PC-3 (cell line): ENCODE measurements around the gene OOSP1. TPM values are rescaled to one million over a fixed set of nuclear protein-coding genes. Genes with fewer than 3 reads are reported as not detected.
"Not testable (repeated sequence)": the region's sequence is repeated elsewhere in the genome, so short reads cannot be mapped to it uniquely, and the experiment has no call there.

Experiments used
- ATAC-seq: fragments of 200-7000 bp; cut with Tn5 transposase; 2 replicates; pipeline ENCODE4 v1.9.1; 2020; ENCODE audit warnings: mild to moderate bottlenecking, moderate library complexity
- BruUV-seq: library from RNA; stranded (reverse); fragments of 400-500 nt; replicated peaks from 2 replicates; lab custom pipeline; 2021; lab: Mats Ljungman, UMichigan
- CTCF ChIA-PET: fragments of 300-600 bp; sonication (Branson Sonifier 250); formaldehyde crosslinking; loops from one replicate; lab custom pipeline; 2022; ENCODE audit warnings: antibody characterized with exemption; lab: Charles Lee
- POLR2A ChIA-PET: fragments of 300-600 bp; sonication (Branson Sonifier 250); formaldehyde crosslinking; loops from one replicate; lab custom pipeline; 2022; ENCODE audit warnings: antibody characterized with exemption; ENCODE audit not compliant: unreplicated experiment; lab: Charles Lee
- DNase-seq: peaks from one replicate; pipeline ENCODE4 v3.0.0-alpha.2; 2015
- H2AFZ ChIP-seq: fragments of 300-600 bp; sonication (generic); 2 replicates; pipeline ENCODE4 v1.6.0; 2016; ENCODE audit warnings: antibody characterized with exemption, low read length
- H3F3A ChIP-seq: fragments of 300-600 bp; sonication (generic); one replicate; pipeline ENCODE4 v1.6.0; 2017; ENCODE audit warnings: antibody characterized with exemption, low read length, control low read depth, mild to moderate bottlenecking; ENCODE audit not compliant: unreplicated experiment
- H3K27ac ChIP-seq: fragments of 300-600 bp; sonication (generic); 2 replicates; pipeline ENCODE4 v1.5.1; 2016; ENCODE audit warnings: mild to moderate bottlenecking, low read length
- H3K27me3 ChIP-seq: fragments of 300-600 bp; sonication (generic); 2 replicates; pipeline ENCODE4 v1.6.1; 2016; ENCODE audit warnings: low read length, mixed read lengths
- H3K36me3 ChIP-seq: fragments of 300-600 bp; sonication (generic); 2 replicates; pipeline ENCODE4 v1.6.1; 2016; ENCODE audit warnings: low read depth, mixed run types, low read length, mixed read lengths
- H3K4me1 ChIP-seq: fragments of 300-600 bp; sonication (generic); 2 replicates; pipeline ENCODE4 v1.5.1; 2016; ENCODE audit warnings: low read length; ENCODE audit not compliant: insufficient read depth
- H3K4me2 ChIP-seq: fragments of 300-600 bp; sonication (generic); 2 replicates; pipeline ENCODE4 v1.6.0; 2016; ENCODE audit warnings: low read length
- H3K4me3 ChIP-seq: fragments of 300-600 bp; sonication (generic); 2 replicates; pipeline ENCODE4 v1.5.1; 2016; ENCODE audit warnings: mild to moderate bottlenecking, low read length, mixed read lengths
- H3K79me2 ChIP-seq: fragments of 300-600 bp; sonication (generic); 2 replicates; pipeline ENCODE4 v1.6.1; 2017; ENCODE audit warnings: low read length, mixed read lengths
- H3K9ac ChIP-seq: fragments of 300-600 bp; sonication (generic); 2 replicates; pipeline ENCODE4 v1.6.0; 2016; ENCODE audit warnings: mild to moderate bottlenecking, low read length
- H3K9me2 ChIP-seq: fragments of 300-600 bp; sonication (generic); replicated peaks from 2 replicates; pipeline ENCODE4 v1.6.1; 2016; ENCODE audit warnings: mixed run types, low read length, mixed read lengths
- H3K9me3 ChIP-seq: fragments of 300-600 bp; sonication (generic); 2 replicates; pipeline ENCODE4 v1.6.1; 2016; ENCODE audit warnings: low read length, mixed read lengths
- H4K20me1 ChIP-seq: fragments of 300-600 bp; sonication (generic); 2 replicates; pipeline ENCODE4 v1.6.1; 2016; ENCODE audit warnings: low read length, mixed read lengths
- CTCF ChIP-seq: fragments of 300-600 bp; sonication (generic); conservative IDR thresholded peaks from 2 replicates; pipeline ENCODE4 v1.5.1; 2017; ENCODE audit warnings: antibody characterized with exemption, low read depth, mild to moderate bottlenecking, low read length
- EZH2 ChIP-seq: fragments of 300-600 bp; sonication (generic); IDR thresholded peaks from one replicate; pipeline ENCODE4 v1.6.1; 2017; ENCODE audit warnings: antibody characterized with exemption, mild to moderate bottlenecking, low read length; ENCODE audit not compliant: unreplicated experiment
- EZH2phosphoT487 ChIP-seq: fragments of 300-600 bp; sonication (generic); IDR thresholded peaks from 2 replicates; pipeline ENCODE4 v1.6.1; 2018; ENCODE audit warnings: mild to moderate bottlenecking, antibody characterized with exemption, low read length, borderline replicate concordance
- intact Hi-C: fragments of 100-400 bp; cut with micrococcal nuclease; formaldehyde crosslinking; loops from 2 replicates; pipeline ENCODE4 v1.9.0; 2023
- total RNA-seq: library from RNA; depleted of rRNA; stranded (reverse); fragments of >200 nt; gene quantifications from 2 replicates; pipeline ENCODE4 v1.2.3, GENCODE V29; 2014

Gene OOSP1
- total RNA-seq, 1 experiment from 2014 or later, result not detected

GRCh38 chr11:59968395-59968783 is 30.2 kb downstream of the OOSP1 start:
- H3K4me3 ChIP-seq, result no peak overlapping the region
- POLR2A ChIA-PET, result no interaction called here
- BruUV-seq, result no TSS peak

GRCh38 chr11:59973097-59973496 is 34.9 kb downstream of the OOSP1 start:
- intact Hi-C loops, result no loop called here
- no peaks in the 10 kb centered on the region for H4K20me1 ChIP-seq
- no peak overlapping the region for H3K4me2 ChIP-seq
- ATAC-seq (no peak), DNase-seq (no peak)
- no peak for TF ChIP-seq EZH2
- TF ChIP-seq EZH2phosphoT487, result no peak
- TF ChIP-seq CTCF, result no peak
- no peaks in the 10 kb centered on the region for H3K9me3 ChIP-seq
- no peaks in the 10 kb centered on the region for H3K79me2 ChIP-seq
- no peaks in the 10 kb centered on the region for H3F3A ChIP-seq
- BruUV-seq, result no TSS peak
- H3K9ac ChIP-seq, result no peak overlapping the region
- H3K27ac ChIP-seq, result no peak overlapping the region
- no peaks in the 10 kb centered on the region for H3K4me1 ChIP-seq
- H3K27me3 ChIP-seq, result no peaks in the 10 kb centered on the region
- no peaks in the 10 kb centered on the region for H3K9me2 ChIP-seq
- H3K36me3 ChIP-seq, result no peaks in the 10 kb centered on the region
- H3K4me3 ChIP-seq, result no peak overlapping the region
- H2AFZ ChIP-seq, result no peak overlapping the region
- CTCF ChIA-PET, result no interaction called here
- POLR2A ChIA-PET, result no interaction called here

More at GRCh38 chr11:59968395-59968783, 30.2 kb downstream of the OOSP1 start:
- Histone ChIP-seq H3K9me2 (no peaks in the 10 kb centered on the region), H3F3A (no peaks in the 10 kb centered on the region), H3K79me2 (no peaks in the 10 kb centered on the region), H3K27ac (no peak overlapping the region), H3K36me3 (no peaks in the 10 kb centered on the region), H3K27me3 (no peaks in the 10 kb centered on the region), H2AFZ (no peak overlapping the region), H3K4me1 (no peaks in the 10 kb centered on the region), H3K9me3 (no peaks in the 10 kb centered on the region), H4K20me1 (no peaks in the 10 kb centered on the region), H3K4me2 (no peak overlapping the region), H3K9ac (no peak overlapping the region)
- no peak for DNase-seq
- no peak for ATAC-seq
- intact Hi-C loops, result no loop called here
- CTCF ChIA-PET, result no interaction called here
- TF ChIP-seq EZH2 (no peak), EZH2phosphoT487 (no peak), CTCF (no peak)

- ChIA-PET POLR2A (no interaction called here), CTCF (no interaction called here)
- no peak for DNase-seq
- Histone ChIP-seq H3K79me2 (no peaks in the 10 kb centered on the region), H3F3A (no peaks in the 10 kb centered on the region), H3K27ac (no peak overlapping the region), H2AFZ (no peak overlapping the region), H3K9me3 (no peaks in the 10 kb centered on the region), H4K20me1 (no peaks in the 10 kb centered on the region), H3K27me3 (peaks cover 8% of the 10 kb centered on the region), H3K9ac (no peak overlapping the region), H3K36me3 (no peaks in the 10 kb centered on the region), H3K4me1 (no peaks in the 10 kb centered on the region), H3K4me3 (no peak overlapping the region), H3K4me2 (no peak overlapping the region), H3K9me2 (no peaks in the 10 kb centered on the region)
- TF ChIP-seq EZH2phosphoT487 (no peak), CTCF (no peak), EZH2 (no peak)
- intact Hi-C loops, result no loop called here
- no TSS peak for BruUV-seq
- no peak for ATAC-seq
Observed at GRCh38 chr11:59981106-59981770, 43.0 kb downstream of the OOSP1 start.

GRCh38 chr11:59982037-59982436 is 43.8 kb downstream of the OOSP1 start:
- H3K4me2 ChIP-seq, H3K9me3 ChIP-seq, H2AFZ ChIP-seq, H3K4me3 ChIP-seq, DNase-seq, CTCF ChIA-PET, BruUV-seq, H3K9me2 ChIP-seq, POLR2A ChIA-PET, H3K4me1 ChIP-seq, H3K9ac ChIP-seq, H3K36me3 ChIP-seq, H4K20me1 ChIP-seq, H3F3A ChIP-seq, ATAC-seq, H3K27ac ChIP-seq, H3K79me2 ChIP-seq, H3K27me3 ChIP-seq, intact Hi-C loops: not testable (repeated sequence)
